HG03066 (cell line): ENCODE results near the gene CAV1.
"Not testable (repeated sequence)": the region's sequence is repeated elsewhere in the genome, so short reads cannot be mapped to it uniquely, and the experiment has no call there.

Experiments
- ATAC-seq: cut with Tn5 transposase; IDR thresholded peaks from one replicate; pipeline ENCODE4 v1.9.1; 2021; ENCODE audit warnings: low read depth; ENCODE audit not compliant: unreplicated experiment

The CAV1 gene, protein sequence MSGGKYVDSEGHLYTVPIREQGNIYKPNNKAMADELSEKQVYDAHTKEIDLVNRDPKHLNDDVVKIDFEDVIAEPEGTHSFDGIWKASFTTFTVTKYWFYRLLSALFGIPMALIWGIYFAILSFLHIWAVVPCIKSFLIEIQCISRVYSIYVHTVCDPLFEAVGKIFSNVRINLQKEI

DNA sequence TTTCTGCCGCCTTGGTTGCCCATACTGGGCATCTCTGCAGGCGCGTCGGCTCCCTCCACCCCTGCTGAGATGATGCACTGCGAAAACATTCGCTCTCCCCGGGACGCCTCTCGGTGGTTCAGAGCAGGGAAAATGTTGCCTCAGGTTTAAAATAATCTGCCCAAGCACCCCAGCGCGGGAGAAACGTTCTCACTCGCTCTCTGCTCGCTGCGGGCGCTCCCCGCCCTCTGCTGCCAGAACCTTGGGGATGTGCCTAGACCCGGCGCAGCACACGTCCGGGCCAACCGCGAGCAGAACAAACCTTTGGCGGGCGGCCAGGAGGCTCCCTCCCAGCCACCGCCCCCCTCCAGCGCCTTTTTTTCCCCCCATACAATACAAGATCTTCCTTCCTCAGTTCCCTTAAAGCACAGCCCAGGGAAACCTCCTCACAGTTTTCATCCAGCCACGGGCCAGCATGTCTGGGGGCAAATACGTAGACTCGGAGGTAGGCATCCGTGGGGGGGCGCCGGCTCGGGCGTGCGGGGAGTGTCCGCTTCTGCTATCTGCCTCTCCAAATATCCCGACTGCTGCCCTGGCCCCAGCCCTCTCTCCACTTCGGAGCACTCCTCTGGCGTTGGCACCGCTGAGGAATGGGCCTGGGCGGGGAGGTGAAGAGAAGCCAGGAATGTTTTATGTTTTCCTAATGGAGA lies at the start of gene CAV1:
Gene CAV1 (plus strand): TSS at position 428 of the 689 bp plus-strand sequence. CDS start 27 bp downstream, at position 455.
- no peak for ATAC-seq

DNA sequence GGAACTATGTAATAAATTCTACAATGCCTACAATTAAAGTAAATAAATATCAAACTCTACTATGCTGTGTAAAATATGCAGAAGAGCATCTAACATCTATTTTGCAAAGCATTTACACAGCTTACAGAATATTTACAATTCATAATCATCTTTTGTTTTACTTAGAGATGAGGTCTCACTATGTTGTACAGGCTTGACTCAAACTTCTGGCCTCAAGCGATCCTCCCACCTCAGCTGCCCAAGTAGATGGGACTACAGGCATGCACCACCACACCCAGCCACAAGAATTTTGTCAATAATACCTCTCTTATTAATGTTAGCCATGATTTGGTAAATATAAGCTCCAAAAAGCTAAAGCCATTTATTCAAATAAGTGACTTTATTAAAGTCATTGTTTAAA lies 47.2 kb upstream of the CAV1 start:
- ATAC-seq = no peak

DNA sequence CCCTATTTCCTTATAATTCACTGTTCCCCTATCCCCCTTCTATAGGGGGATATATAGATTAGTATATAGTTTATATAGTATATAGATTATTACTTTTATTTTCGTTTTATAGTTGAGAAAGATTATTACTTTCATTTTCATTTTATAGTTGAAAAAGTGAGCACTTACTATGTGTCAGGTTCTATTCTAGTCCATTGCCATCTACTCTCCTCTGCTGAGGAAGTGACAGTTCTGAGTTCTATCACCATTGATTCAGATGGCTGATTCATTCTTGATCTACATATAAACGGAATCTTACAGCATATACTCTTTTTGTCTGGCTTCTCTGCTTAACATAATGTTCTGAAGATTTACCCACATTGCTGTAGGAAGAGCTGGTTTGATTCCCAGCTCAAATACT lies 46.0 kb upstream of the CAV1 start:
- no peak for ATAC-seq

DNA sequence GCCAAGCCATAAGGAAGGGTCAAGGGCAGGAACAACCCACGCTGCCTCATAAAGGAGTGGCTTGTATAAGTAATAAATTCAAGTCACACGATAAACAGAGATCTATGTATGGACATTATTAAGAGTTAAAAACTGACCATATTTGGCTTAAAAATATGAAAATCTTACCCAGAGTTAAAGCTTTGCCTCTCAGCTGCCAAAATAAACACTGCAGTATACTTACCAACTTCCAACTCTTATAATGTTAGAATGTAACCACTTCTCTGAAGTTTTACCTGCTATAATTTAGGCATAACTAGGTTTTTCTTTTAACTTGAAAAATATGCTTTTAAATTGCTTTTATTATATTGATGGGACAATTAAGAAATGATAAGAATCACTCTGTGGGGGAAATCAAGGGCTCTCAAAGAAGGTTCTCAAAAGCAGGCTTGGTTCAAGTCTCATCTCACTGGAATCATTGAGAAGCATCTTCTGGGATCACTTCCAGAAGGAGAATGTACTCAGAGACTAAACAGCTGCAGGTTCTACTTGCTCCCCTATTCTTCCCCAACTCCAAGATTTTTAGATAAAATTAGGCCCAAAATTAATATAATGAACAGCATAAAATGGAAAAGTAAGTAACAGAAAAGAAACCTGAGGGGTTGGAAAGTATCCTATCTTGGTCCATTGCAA lies 41.4 kb upstream of the CAV1 start:
- no peak for ATAC-seq

DNA sequence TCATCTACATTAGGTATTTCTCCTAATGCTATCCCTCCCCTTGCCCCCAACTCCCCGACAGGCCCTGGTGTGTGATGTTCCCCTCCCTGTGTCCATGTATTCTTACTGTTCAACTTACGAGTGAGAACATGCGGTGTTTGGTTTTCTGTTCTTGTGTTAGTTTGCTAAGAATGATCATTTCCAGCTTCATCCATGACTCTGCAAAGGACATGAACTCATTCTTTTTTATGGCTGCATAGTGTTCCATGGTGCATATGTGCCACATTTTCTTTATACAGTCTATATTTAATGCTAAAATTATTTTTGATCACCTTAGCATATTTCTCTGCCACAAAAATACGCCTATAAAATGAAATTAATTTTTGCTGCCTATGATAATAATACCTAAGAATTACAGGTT lies 40.4 kb upstream of the CAV1 start:
- not testable (repeated sequence) for ATAC-seq

DNA sequence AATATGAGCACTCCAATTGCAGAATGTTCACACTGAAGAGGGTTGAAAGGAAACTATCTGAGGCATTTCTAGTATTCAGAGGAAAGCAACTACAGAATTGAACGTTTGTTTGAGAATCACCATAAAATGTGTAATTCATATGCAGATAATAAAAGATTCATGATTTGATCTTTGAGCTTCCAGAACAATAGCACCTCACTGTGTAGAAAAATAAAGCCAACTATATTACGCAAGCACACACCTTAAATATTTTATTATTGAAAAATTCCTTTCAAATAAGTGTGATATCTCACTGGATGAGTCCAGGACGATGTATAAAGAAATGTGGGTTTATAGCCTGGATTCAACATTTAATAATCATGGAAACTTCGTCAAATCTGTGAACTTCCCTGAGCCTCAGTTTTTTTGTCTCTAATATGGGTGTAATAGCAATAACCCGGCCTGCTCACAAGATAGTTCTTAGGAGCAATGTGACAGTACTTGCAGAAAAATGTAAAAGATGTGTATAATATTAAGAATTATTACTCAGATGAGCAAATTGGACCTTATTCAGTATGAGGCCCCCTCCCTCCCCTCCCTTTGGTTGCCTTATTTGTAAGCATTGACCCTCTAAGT lies 36.8 kb upstream of the CAV1 start:
- no peak for ATAC-seq

DNA sequence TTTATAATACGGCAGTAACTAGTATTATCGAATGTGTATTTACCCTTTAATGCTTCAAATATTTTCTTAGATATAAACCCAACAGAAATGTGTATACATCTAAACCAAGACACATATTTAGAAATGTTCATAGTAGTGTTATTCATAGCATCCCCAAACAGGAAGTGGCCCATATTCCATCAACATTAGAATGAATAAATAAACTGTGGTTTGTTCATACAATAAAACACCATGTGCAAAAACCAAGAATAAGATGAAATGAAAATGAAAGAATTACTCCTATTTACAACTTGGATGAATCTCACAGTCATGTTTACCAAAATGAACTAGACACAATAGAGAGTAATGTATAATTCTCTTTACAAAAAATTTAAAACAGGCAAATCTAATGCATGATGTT lies 34.5 kb upstream of the CAV1 start:
- no peak for ATAC-seq

DNA sequence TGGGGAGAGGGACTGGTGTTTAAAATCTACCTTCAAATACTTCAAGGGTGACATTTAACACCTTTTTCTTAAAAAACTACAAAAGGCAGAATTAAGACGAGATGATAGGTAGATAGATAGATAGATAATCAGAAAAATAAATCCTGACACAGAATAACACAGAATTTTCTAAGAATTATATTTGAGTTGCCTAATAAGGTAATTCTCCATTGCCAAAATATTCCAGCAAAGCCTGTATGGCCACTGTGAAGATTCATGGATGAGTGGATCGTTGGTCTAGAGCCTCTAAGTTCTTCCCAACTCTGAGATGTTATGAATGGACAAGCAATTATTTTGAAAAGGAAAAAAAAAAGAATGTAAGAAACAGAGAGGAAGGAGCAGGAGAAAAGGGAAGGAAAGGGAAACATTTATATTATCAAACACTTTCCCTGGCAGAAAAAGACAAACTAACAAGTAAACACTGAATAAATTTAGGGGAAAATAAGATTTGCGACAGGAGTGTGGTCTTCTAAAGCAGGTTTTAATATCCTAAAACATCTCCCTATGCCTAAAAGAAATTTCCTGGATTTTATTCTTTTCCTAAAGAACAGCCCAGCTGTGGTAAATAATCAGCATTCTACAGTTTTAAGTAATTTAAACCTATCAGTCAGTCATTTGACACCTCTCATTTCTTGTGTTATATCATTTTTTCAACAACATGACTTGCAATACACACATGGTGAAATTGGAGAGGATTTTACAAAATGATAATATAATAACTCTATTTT lies 32.8 kb upstream of the CAV1 start:
- ATAC-seq = no peak

DNA sequence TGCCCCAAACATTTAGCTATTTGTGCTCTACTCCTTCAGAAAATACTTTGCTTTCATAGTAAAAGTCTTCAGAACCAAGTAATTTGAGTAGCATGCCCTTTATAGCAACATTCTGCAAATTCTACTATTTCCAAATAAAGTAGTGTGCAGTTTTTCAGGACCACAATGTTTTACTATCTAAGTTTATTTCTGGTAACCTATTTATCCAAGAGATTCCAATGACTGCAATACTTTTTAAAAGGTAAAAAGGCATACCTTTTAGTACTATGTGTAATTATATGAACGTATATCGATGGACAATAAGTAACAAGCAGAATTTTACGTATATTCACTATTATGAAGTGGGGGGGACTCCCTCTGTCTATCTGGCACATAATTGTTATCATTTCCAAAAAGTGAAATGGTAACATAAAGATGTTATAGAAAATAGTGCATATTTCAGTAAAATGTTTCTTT lies 32.2 kb upstream of the CAV1 start:
- no peak for ATAC-seq

DNA sequence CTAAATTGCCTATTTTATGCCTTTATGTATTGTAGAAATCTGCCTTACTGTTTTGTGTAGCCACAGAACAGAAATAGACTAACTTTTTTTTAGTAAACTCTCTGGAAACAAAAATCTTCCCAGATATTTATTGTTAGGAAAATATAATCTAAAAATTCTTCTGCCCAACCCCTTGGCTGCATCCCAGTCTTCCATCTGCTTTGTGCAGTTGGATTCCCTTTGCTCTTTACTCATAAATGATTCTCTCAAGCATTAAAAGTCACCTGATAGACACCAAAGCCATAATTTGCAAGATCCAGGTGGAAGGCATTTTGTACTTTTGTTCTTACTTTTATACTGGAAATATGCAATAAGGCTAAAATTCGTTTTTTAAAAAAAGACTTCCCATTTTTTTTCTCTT lies 31.4 kb upstream of the CAV1 start:
- no peak for ATAC-seq

DNA sequence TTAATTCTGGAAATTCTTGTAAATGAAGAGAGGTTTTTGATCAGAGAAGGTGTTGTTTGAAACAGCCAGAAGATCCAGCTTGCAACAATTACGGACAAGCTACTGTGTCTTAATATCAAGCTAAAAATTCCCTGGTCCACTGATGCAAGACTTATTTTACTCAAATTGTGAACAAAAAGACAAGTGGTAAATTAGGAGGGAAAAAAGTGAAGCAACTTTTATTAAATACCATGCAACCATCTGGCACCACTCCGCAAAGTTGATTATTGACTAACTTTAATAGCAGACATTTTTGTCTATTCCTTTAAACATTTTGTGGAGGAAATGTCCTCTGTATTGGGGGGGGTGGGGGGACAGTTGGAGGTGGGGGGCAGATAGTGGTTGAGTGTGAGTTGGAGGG lies 30.4 kb upstream of the CAV1 start:
- ATAC-seq = no peak

DNA sequence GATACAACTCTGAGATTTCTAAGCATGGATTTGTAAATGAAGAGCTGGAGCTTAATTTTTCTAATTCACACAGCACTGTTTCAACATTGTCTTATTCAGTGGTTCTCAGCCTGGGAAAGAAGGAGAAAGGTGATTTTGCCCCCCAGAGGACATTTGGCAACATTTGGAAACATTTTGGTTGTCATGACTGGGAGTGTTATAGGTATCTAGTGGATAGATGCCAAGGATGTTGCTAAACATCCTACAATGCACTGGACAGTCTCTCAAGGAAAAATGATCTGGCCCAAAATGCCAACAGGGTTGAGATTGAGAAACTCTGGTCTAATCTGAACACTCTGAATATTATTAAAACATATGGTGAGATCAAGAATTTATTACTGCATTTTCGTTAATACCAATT lies 29.1 kb upstream of the CAV1 start:
- ATAC-seq = no peak

DNA sequence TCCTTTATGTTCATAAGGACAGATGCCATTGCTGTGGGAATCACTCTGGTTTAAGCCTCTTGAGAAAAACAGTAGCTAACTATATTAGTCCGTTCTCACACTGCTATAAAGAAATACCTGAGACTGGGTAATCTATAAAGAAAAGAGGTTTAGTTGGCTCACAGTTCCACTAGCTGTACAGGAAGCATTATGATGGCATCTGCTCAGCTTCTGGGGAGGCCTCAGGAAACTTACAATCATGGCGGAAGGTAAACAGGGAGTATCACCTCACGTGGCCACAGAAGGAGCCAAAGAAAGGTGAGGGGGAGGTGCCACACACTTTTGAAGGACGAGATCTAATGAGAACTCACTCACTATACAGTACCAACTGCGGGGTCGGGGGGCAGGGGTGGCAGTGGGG lies 28.2 kb upstream of the CAV1 start:
- no peak for ATAC-seq

DNA sequence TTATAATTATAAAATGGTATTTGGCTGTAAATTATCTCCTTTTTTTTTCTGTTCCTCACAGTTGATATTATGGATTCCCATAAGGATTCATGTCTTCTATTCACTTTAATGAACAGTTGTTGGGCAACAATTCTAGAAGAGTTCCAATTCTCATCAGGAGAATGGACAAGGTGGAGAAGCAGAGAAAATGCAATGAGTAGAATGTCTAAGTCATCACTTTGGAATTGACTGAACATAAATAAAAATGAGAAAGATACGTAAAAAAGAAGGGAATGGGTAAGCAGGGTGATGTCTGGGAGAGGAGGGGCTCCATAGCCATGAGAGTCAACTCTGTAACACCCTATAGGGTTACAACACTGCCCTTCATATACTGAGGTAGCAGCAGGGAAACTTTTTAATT lies 27.1 kb upstream of the CAV1 start:
- ATAC-seq = no peak

DNA sequence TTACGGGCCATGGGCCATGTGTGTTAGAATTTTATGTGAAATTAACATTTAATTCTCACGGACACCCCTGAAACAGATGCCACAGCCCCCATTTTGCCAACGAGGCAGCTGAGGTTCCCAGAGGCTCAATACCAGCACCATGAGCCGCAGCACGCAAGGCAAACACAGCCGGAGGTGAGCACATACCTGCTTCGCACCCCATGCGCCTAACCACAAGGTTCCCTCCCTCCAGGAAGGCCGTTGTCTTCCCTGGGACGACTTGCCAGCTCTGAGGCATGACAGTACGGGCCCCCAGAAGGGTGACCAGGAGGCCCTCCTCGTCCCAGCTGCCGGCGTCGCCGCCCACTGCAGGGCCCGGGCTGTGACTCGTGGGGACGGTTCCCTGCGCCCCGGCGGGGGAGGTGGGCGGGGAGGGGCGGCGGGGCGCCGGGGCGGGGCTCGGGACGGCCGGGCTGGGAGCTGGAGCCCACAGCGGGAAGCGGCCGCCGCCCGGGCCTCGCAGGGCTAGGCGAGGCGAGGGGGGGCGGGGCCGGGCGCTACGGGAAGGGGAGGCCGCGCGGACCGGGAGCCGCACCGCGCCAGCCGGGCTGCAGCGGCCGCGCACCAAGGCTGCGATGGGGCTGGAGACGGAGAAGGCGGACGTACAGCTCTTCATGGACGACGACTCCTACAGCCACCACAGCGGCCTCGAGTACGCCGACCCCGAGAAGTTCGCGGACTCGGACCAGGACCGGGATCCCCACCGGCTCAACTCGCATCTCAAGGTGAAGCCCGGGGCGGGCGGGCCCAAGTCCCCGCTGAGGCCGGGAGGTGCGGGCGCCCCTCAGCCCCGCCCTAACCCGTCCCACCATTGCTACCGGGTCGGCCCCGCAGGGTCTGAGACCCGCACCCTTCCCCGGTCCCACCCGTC lies 25.4 kb upstream of the CAV1 start, which contains the start of gene CAV2:
Gene CAV2 (plus strand): TSS at position 571 of the 910 bp plus-strand sequence. CDS start 44 bp downstream, at position 615.
- ATAC-seq = peak; percentile 39

DNA sequence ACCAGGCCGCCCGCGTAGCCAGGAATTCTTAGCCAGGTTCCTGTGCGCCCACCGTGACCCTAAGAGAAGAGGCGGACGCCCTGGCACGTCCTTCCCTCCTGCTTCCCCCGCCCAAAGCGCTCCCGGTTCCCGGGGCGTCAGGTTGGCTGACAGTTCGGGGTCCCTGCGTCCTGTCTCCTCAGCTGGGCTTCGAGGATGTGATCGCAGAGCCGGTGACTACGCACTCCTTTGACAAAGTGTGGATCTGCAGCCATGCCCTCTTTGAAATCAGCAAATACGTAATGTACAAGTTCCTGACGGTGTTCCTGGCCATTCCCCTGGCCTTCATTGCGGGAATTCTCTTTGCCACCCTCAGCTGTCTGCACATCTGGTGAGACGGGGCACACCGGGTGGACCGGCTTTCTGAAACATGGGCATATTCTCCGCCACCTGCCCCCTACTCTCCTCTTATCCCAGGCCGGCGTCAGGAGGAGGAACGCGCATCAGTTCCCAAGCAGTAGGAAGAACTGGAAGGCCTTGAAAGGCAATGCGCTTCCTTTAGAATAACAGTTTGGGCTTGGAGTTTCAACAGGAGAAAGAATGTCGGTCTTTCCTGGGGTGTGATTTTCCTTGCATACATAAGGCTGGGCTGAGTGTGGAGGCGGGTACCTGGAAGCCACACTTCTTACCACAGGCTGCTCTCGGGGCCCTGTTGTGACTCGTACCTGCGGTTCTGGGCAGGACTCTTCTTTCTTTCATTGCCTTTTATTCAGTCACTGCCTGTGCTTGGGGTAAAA lies 24.6 kb upstream of the CAV1 start:
- ATAC-seq = peak; percentile 71

DNA sequence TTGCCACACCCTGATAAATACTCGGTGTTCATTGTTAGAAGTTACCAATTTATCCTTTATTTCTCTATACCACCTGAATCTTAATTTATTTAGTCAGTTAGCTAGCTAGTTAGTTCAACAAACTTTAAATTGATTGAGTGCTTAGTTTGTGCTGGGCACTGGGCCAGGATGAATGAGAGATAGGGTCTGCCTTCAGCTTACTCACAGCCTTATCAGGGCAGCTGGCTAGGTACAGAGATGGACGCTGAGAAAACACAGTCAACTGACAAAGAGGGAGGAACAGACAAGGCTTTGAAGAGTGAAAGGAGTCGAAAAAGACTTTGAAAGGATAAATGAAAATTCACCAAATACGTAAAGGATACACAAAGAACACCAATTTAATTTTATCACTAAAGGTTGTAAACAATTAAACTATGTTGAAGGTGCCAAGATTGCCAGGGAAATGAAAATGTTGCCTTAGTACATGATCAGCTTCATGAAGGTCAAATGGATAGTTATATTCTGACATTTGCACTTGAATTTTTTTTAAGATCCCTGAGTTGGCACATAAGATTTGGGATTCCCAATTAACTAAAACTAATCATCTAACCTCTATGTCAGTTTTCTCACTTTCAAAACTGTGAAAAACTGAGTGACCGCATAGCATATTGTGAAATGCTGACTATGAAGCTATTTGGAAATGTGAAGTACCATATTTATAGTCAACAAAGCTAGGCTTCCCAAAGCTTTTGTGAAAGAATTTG lies 23.2 kb upstream of the CAV1 start:
- ATAC-seq = no peak
